Measurements from ENCODE around the gene RPL13A. TPM values are rescaled to one million over a fixed set of nuclear protein-coding genes. Genes with fewer than 3 reads are reported as not detected.
A peak's percentile ranks its signal among the peaks of the same experiment; 100 is the strongest.

RPL13A gene
- total and polyA plus RNA-seq, 2 experiments from 2014 or later: 2,105 to 2,412 TPM

DNA sequence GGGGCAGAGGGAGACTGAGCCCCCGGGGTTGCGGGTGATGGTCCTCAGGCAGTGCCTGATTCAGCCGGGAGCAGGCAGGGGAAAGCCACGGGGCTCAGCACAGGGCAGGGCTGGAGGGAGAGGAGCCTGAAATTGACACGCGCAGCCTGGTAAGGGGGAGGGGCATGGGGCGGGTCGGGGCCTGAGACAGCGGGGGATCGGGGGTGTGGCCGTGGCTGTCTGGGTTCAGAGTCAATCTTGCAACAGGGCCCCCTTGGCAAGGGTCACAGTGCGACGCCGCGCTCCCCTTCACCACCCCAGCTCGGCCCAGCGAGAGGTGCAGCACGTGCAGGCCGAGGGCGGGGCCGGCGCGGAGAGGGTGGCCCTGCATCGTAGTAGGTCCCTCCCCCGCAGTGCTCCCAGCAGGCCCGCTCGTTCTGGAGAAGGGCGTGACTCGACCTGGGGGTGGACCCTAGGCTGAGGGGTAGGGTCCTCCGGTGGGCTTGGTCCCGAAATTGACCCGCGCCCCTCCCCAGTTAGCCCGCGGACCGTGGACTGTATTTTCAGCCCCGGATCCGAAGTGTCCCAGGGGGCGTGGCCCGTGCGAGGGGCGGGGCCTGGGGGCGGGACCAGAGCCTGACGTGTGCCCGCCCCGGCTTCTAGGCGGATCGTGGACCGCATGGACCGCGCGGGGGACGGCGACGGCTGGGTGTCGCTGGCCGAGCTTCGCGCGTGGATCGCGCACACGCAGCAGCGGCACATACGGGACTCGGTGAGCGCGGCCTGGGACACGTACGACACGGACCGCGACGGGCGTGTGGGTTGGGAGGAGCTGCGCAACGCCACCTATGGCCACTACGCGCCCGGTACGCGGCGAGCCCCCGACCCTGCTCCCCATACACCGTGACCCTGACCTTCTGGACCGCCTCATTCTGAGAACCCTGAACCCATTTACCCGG is 46.4 kb downstream of the RPL13A start:
- ATAC-seq (peak; percentile 86), DNase-seq (ENCODE audit: low spot score) (peak; percentile 83)
- Mint-ChIP-seq H3K4me1 (peaks cover 15% of the 10 kb centered on the region), H3K9me3 (no peaks in the 10 kb centered on the region), H3K27me3 (ENCODE audit: insufficient read depth, low read depth, poor library complexity) (peaks cover 15% of the 10 kb centered on the region), H3K36me3 (ENCODE audit: low read depth) (no peaks in the 10 kb centered on the region; the same call in 2 of the 3 replicates), H3K4me3 (peak overlapping the region; percentile 80), H3K27ac (no peak overlapping the region)
- Histone ChIP-seq H3K27me3 (ENCODE audit: insufficient read depth) (no peaks in the 10 kb centered on the region), H3K4me2 (peak overlapping the region; percentile 90), H3K36me3 (ENCODE audit: insufficient read depth) (no peaks in the 10 kb centered on the region), H4K20me1 (replicated peaks; ENCODE audit: insufficient read depth) (no peaks in the 10 kb centered on the region; the same call in 1 of the 2 replicates), H3K79me2 (replicated peaks; ENCODE audit: insufficient read depth) (no peaks in the 10 kb centered on the region), H3F3A (replicated peaks; ENCODE audit: low read depth) (peaks cover 23% of the 10 kb centered on the region), H3K4me1 (ENCODE audit: insufficient read depth) (peaks cover 7% of the 10 kb centered on the region; the same call in 1 of the 2 replicates), H3K4me3 (peak overlapping the region; percentile 80), H3K9me2 (ENCODE audit: insufficient read depth) (no peaks in the 10 kb centered on the region), H2AFZ (peak overlapping the region; percentile 88), H3K27ac (ENCODE audit: low read depth) (no peak overlapping the region)
- TF ChIP-seq CREB1 (CRISPR knock-in tag; IDR thresholded peaks at IDR 0.05; ENCODE audit: low read depth) (peak; percentile 46; the same call in 1 of the 2 replicates), EZH2 (IDR thresholded peaks at IDR 0.05; ENCODE audit: low read depth, unreplicated experiment) (no peak), ZNF114 (CRISPR knock-in tag; IDR thresholded peaks at IDR 0.05) (no peak), EZH2phosphoT487 (IDR thresholded peaks at IDR 0.05; ENCODE audit: unreplicated experiment) (no peak)
- TF ChIP-seq, protein P1, sequence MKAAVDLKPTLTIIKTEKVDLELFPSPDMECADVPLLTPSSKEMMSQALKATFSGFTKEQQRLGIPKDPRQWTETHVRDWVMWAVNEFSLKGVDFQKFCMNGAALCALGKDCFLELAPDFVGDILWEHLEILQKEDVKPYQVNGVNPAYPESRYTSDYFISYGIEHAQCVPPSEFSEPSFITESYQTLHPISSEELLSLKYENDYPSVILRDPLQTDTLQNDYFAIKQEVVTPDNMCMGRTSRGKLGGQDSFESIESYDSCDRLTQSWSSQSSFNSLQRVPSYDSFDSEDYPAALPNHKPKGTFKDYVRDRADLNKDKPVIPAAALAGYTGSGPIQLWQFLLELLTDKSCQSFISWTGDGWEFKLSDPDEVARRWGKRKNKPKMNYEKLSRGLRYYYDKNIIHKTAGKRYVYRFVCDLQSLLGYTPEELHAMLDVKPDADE (IDR thresholded peaks at IDR 0.05): no peak
- TF ChIP-seq, protein P2, sequence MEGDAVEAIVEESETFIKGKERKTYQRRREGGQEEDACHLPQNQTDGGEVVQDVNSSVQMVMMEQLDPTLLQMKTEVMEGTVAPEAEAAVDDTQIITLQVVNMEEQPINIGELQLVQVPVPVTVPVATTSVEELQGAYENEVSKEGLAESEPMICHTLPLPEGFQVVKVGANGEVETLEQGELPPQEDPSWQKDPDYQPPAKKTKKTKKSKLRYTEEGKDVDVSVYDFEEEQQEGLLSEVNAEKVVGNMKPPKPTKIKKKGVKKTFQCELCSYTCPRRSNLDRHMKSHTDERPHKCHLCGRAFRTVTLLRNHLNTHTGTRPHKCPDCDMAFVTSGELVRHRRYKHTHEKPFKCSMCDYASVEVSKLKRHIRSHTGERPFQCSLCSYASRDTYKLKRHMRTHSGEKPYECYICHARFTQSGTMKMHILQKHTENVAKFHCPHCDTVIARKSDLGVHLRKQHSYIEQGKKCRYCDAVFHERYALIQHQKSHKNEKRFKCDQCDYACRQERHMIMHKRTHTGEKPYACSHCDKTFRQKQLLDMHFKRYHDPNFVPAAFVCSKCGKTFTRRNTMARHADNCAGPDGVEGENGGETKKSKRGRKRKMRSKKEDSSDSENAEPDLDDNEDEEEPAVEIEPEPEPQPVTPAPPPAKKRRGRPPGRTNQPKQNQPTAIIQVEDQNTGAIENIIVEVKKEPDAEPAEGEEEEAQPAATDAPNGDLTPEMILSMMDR (conservative IDR thresholded peaks at IDR 0.05; ENCODE audit: low read depth in 2 of 2): peak; percentile 40 to 50; a peak in 3 of 4 replicates
- TF ChIP-seq, protein P3, sequence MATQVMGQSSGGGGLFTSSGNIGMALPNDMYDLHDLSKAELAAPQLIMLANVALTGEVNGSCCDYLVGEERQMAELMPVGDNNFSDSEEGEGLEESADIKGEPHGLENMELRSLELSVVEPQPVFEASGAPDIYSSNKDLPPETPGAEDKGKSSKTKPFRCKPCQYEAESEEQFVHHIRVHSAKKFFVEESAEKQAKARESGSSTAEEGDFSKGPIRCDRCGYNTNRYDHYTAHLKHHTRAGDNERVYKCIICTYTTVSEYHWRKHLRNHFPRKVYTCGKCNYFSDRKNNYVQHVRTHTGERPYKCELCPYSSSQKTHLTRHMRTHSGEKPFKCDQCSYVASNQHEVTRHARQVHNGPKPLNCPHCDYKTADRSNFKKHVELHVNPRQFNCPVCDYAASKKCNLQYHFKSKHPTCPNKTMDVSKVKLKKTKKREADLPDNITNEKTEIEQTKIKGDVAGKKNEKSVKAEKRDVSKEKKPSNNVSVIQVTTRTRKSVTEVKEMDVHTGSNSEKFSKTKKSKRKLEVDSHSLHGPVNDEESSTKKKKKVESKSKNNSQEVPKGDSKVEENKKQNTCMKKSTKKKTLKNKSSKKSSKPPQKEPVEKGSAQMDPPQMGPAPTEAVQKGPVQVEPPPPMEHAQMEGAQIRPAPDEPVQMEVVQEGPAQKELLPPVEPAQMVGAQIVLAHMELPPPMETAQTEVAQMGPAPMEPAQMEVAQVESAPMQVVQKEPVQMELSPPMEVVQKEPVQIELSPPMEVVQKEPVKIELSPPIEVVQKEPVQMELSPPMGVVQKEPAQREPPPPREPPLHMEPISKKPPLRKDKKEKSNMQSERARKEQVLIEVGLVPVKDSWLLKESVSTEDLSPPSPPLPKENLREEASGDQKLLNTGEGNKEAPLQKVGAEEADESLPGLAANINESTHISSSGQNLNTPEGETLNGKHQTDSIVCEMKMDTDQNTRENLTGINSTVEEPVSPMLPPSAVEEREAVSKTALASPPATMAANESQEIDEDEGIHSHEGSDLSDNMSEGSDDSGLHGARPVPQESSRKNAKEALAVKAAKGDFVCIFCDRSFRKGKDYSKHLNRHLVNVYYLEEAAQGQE (IDR thresholded peaks at IDR 0.05; ENCODE audit: unreplicated experiment): no peak

Measured in GM23338 (cell line).